ENCODE measurements around the gene SMC5. TPM values are rescaled to one million over a fixed set of nuclear protein-coding genes. Genes with fewer than 3 reads are reported as not detected.
A peak's percentile ranks its signal among the peaks of the same experiment; 100 is the strongest.
"Not testable (repeated sequence)": the region's sequence is repeated elsewhere in the genome, so short reads cannot be mapped to it uniquely, and the experiment has no call there.

SMC5 gene
- total and polyA plus RNA-seq, 4 donors = 5.6 to 70.8 (median 10.3) TPM

- no peak for TF ChIP-seq SP1 (IDR thresholded peaks at IDR 0.05)
- TF ChIP-seq YY1 (IDR thresholded peaks at IDR 0.05) = no peak
- no peak for TF ChIP-seq GABPA (IDR thresholded peaks at IDR 0.05 in 1 of 2, conservative IDR thresholded peaks at IDR 0.05 in 1 of 2)
- TF ChIP-seq HNF4G (IDR thresholded peaks at IDR 0.05) = no peak
- no peak for TF ChIP-seq FOXA1 (IDR thresholded peaks at IDR 0.05)
- TF ChIP-seq JUND (IDR thresholded peaks at IDR 0.05) = no peak
- no peak for TF ChIP-seq HNF4A (conservative IDR thresholded peaks at IDR 0.05)
- TF ChIP-seq FOXA2 (IDR thresholded peaks at IDR 0.05) = no peak
- no peak for TF ChIP-seq CTCF (IDR thresholded peaks at IDR 0.05; ENCODE audit: low read depth, low read length, missing input control)
- no peak for TF ChIP-seq TAF1 (conservative IDR thresholded peaks at IDR 0.05)
- TF ChIP-seq NR2F2 (IDR thresholded peaks at IDR 0.05) = no peak
Observed at GRCh38 chr9:70232476-70232875, 26.3 kb upstream of the SMC5 start (continued).

GRCh38 chr9:70234208-70234607 is 24.6 kb upstream of the SMC5 start:
- 93% methylated on average over 9 of the region's 9 CpGs for WGBS
- not testable (repeated sequence) for H3K9ac ChIP-seq (ENCODE audit: low read depth in 1 of 2, low read length in 2 of 2); H3K4me3 ChIP-seq (ENCODE audit: low read depth in 1 of 3, low read length in 3 of 3); H3K27me3 ChIP-seq (ENCODE audit: control insufficient read depth in 4 of 4, insufficient read depth in 4 of 4, low read length in 3 of 4); H3K4me1 ChIP-seq (ENCODE audit: control insufficient read depth in 4 of 4, insufficient read depth in 4 of 4, low read length in 3 of 4); H3K36me3 ChIP-seq (ENCODE audit: control insufficient read depth in 4 of 4, insufficient read depth in 3 of 4, low read depth in 1 of 4, low read length in 3 of 4); H3K9me3 ChIP-seq (ENCODE audit: control insufficient read depth in 4 of 4, low read length in 3 of 4); H3K27ac ChIP-seq (ENCODE audit: low read depth in 1 of 2, low read length in 2 of 2); DNase-seq (ENCODE audit: low spot score)

GRCh38 chr9:70245952-70246351 is 12.8 kb upstream of the SMC5 start:
- not testable (repeated sequence) for H3K4me3 ChIP-seq (ENCODE audit: low read depth in 1 of 3, low read length in 3 of 3); H3K27ac ChIP-seq (ENCODE audit: low read depth in 1 of 2, low read length in 2 of 2); H3K9me3 ChIP-seq (ENCODE audit: control insufficient read depth in 4 of 4, low read length in 3 of 4); H3K27me3 ChIP-seq (ENCODE audit: control insufficient read depth in 4 of 4, insufficient read depth in 4 of 4, low read length in 3 of 4); DNase-seq (ENCODE audit: low spot score); H3K4me1 ChIP-seq (ENCODE audit: control insufficient read depth in 4 of 4, insufficient read depth in 4 of 4, low read length in 3 of 4); H3K9ac ChIP-seq (ENCODE audit: low read depth in 1 of 2, low read length in 2 of 2); H3K36me3 ChIP-seq (ENCODE audit: control insufficient read depth in 4 of 4, insufficient read depth in 3 of 4, low read depth in 1 of 4, low read length in 3 of 4)
- WGBS = 95% methylated on average over 1 of the region's 1 CpG

GRCh38 chr9:70250221-70250620 is 8.6 kb upstream of the SMC5 start:
- H3K9ac ChIP-seq (ENCODE audit: low read depth in 1 of 2, low read length in 2 of 2) = no peak overlapping the region
- peaks cover 1 to 8% (median 3%) of the 10 kb centered on the region in 4 donors for H3K4me1 ChIP-seq (ENCODE audit: control insufficient read depth in 4 of 4, insufficient read depth in 4 of 4, low read length in 3 of 4)
- 98% methylated on average over 1 of the region's 1 CpG for WGBS
- H3K27me3 ChIP-seq (ENCODE audit: control insufficient read depth in 4 of 4, insufficient read depth in 4 of 4, low read length in 3 of 4) = no peaks in the 10 kb centered on the region
- no peaks in the 10 kb centered on the region for H3K36me3 ChIP-seq (ENCODE audit: control insufficient read depth in 4 of 4, insufficient read depth in 3 of 4, low read depth in 1 of 4, low read length in 3 of 4)
- H3K9me3 ChIP-seq (ENCODE audit: control insufficient read depth in 4 of 4, low read length in 3 of 4) = no peaks in the 10 kb centered on the region
- H3K4me3 ChIP-seq (ENCODE audit: low read depth in 1 of 3, low read length in 3 of 3) = no peak overlapping the region
- H3K27ac ChIP-seq (ENCODE audit: low read depth in 1 of 2, low read length in 2 of 2) = no peak overlapping the region
- no peak for TF ChIP-seq TAF1 (conservative IDR thresholded peaks at IDR 0.05)
- TF ChIP-seq FOXA2 (IDR thresholded peaks at IDR 0.05) = no peak
- TF ChIP-seq RXRA (IDR thresholded peaks at IDR 0.05) = peak; percentile 30 to 69
- no peak for TF ChIP-seq CTCF (IDR thresholded peaks at IDR 0.05; ENCODE audit: low read depth, low read length, missing input control)
- TF ChIP-seq REST (IDR thresholded peaks at IDR 0.05) = no peak
- DNase-seq (ENCODE audit: low spot score) = no peak

All from liver (tissue), 9 donors.